DOHH2 (cell line): Measurements from ENCODE around the gene SERPINB13.

Source experiments
- EZH2phosphoT487 ChIP-seq: fragments of 200-600 bp; sonication (generic); IDR thresholded peaks from 2 replicates; pipeline ENCODE4 v1.6.1; 2017; ENCODE audit warnings: borderline replicate concordance, mild to moderate bottlenecking, antibody characterized with exemption, low read length, moderate library complexity, mixed read lengths
- TF ChIP-seq, protein P1 (sequence below): fragments of 200-600 bp; sonication (generic); IDR thresholded peaks from one replicate; pipeline ENCODE4 v1.5.1; 2014; ENCODE audit warnings: antibody characterized with exemption, mild to moderate bottlenecking, low read depth, low read length; ENCODE audit not compliant: poor library complexity, severe bottlenecking

DNA sequence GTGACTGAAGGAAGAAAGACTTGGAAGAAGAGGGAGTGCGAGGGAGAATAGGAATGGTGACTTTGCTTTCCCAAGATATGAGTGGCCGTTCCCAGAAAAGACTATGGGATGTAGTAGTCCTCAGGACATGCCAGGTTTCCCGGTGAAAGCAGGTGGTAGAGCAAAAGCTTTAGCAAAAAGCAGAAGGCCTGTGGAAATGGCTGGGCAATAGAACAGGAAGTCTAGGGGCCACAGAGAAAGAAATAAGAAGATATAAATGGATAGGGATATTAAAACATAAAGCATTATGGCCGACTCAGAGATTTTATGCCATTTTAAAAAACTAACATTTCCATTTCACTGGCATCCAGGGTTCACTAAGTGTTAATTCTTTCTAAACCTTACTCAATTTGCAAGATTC is 1.2 kb upstream of the SERPINB13 start:
- TF ChIP-seq, protein P1, sequence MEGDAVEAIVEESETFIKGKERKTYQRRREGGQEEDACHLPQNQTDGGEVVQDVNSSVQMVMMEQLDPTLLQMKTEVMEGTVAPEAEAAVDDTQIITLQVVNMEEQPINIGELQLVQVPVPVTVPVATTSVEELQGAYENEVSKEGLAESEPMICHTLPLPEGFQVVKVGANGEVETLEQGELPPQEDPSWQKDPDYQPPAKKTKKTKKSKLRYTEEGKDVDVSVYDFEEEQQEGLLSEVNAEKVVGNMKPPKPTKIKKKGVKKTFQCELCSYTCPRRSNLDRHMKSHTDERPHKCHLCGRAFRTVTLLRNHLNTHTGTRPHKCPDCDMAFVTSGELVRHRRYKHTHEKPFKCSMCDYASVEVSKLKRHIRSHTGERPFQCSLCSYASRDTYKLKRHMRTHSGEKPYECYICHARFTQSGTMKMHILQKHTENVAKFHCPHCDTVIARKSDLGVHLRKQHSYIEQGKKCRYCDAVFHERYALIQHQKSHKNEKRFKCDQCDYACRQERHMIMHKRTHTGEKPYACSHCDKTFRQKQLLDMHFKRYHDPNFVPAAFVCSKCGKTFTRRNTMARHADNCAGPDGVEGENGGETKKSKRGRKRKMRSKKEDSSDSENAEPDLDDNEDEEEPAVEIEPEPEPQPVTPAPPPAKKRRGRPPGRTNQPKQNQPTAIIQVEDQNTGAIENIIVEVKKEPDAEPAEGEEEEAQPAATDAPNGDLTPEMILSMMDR = no peak
- no peak for TF ChIP-seq EZH2phosphoT487
